Common myeloid progenitor, CD34-positive (primary cell): ENCODE measurements around the gene PARP16.
A peak's percentile ranks its signal among the peaks of the same experiment; 100 is the strongest.

Experiments used
- CTCF ChIA-PET: fragments of 350-600 bp; sonication (Branson Sonifier 250); formaldehyde crosslinking; loops from one replicate; lab custom pipeline; 2021; ENCODE audit warnings: antibody characterized with exemption; lab: Charles Lee
- POLR2A ChIA-PET: fragments of 350-600 bp; sonication (Branson Sonifier 250); formaldehyde crosslinking; loops from one replicate; lab custom pipeline; 2021; ENCODE audit warnings: antibody characterized with exemption; lab: Charles Lee
- DNase-seq, 3 donors: peaks; one replicate each; pipeline versions ENCODE4 v3.0.0 to v3.0.0-alpha.2; 2013
- H3K27ac ChIP-seq, 2 experiments: 1 replicate in 1 of 2; 2 replicates in 1 of 2; pipeline ENCODE4 v1.7.0; 2013; ENCODE audit warnings: inconsistent platforms in 2 of 2, low read length in 2 of 2, mild to moderate bottlenecking in 2 of 2, low read depth in 1 of 2, moderate library complexity in 1 of 2; ENCODE audit not compliant: severe bottlenecking in 2 of 2, insufficient read depth in 1 of 2, poor library complexity in 1 of 2
- H3K27me3 ChIP-seq, 5 experiments: replicated peaks in 2 of 5; 1 replicate in 3 of 5; 2 replicates in 2 of 5; pipeline versions ENCODE4 v1.6.1 to v1.7.0; 2013; ENCODE audit warnings: low read length in 4 of 5, mild to moderate bottlenecking in 2 of 5, moderate library complexity in 2 of 5, inconsistent platforms in 1 of 5; ENCODE audit not compliant: insufficient read depth in 5 of 5, control insufficient read depth in 4 of 5
- H3K36me3 ChIP-seq, 4 experiments: 1 replicate in 2 of 4; 2 replicates in 2 of 4; pipeline versions ENCODE4 v1.6.1 to v1.7.0; 2013; ENCODE audit warnings: low read length in 3 of 4, control low read depth in 1 of 4, mild to moderate bottlenecking in 1 of 4; ENCODE audit not compliant: control insufficient read depth in 4 of 4, insufficient read depth in 4 of 4
- H3K4me1 ChIP-seq, 4 experiments: 1 replicate in 3 of 4; 2 replicates in 1 of 4; pipeline versions ENCODE4 v1.6.1 to v1.7.1; 2013; ENCODE audit warnings: low read length in 3 of 4, mild to moderate bottlenecking in 3 of 4, control low read depth in 1 of 4, inconsistent platforms in 1 of 4, moderate library complexity in 1 of 4; ENCODE audit not compliant: control insufficient read depth in 4 of 4, insufficient read depth in 4 of 4; ENCODE audit errors: control extremely low read depth in 1 of 4
- H3K4me3 ChIP-seq, 7 experiments: 1 replicate in 4 of 7; 2 replicates in 3 of 7; pipeline versions ENCODE4 v1.5.1 to v1.7.0; 2013; ENCODE audit warnings: mild to moderate bottlenecking in 7 of 7, low read length in 6 of 7, moderate library complexity in 6 of 7, inconsistent platforms in 2 of 7, low read depth in 2 of 7, control low read depth in 1 of 7; ENCODE audit not compliant: insufficient read depth in 4 of 7, control insufficient read depth in 1 of 7; ENCODE audit errors: extremely low read depth in 1 of 7
- H3K9me3 ChIP-seq, 5 experiments: 1 replicate in 4 of 5; 2 replicates in 1 of 5; pipeline versions ENCODE4 v1.6.1 to v1.7.1; 2013; ENCODE audit warnings: low read length in 4 of 5, mild to moderate bottlenecking in 2 of 5, inconsistent platforms in 1 of 5, low read depth in 1 of 5, moderate library complexity in 1 of 5; ENCODE audit not compliant: control insufficient read depth in 4 of 5, insufficient read depth in 2 of 5; ENCODE audit errors: control extremely low read depth in 1 of 5
- WGBS: methylation state at CpG from one replicate; pipeline ENCODE4 v1.1.5; 2013; ENCODE audit not compliant: insufficient coverage; 5-methylcytosine and 5-hydroxymethylcytosine counted together

The PARP16 gene

DNA sequence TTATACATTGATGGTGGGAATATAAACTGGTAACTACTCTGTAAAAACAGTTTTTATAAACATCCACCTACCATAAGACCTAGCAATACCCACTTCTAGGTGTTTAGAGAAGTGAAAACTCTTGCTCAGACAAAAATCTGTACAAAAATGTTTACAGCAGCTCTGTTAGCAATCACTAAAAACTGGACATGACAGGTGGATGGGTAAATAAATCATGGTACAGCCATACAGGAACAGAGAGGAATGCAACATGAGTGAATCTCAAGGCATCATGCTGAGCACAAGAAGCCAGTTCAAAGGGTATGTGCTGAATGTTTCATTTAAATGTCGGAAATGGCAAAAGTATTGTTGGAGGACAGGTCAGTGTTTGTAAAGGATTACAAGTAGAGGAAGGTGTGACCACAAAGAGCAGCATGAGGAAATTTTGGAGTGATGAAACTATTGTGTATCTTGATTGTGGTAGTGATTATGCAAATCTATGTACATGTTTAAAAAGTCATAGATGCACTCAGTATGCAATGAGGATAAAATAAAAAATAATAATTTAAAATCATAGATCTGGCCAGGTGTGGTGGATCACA is 6.3 kb upstream of the PARP16 start:
- H3K27ac ChIP-seq = no peak overlapping the region
- no peaks in the 10 kb centered on the region for H3K27me3 ChIP-seq
- 100% methylated on average over 1 of the region's 1 CpG for WGBS
- CTCF ChIA-PET = no interaction called here
- no peak overlapping the region for H3K4me3 ChIP-seq
- POLR2A ChIA-PET = interaction anchor here (0.7 to 4.6 kb wide), 2 partner anchors 12 to 743 kb away, joined by 4 to 42 read pairs; partner anchors contain the start of gene RNU5B-1
- H3K4me1 ChIP-seq = peaks cover 2 to 21% (median 15%) of the 10 kb centered on the region in 4 experiments
- no peaks in the 10 kb centered on the region for H3K36me3 ChIP-seq
- H3K9me3 ChIP-seq = no peaks in the 10 kb centered on the region
- no peak for DNase-seq

DNA sequence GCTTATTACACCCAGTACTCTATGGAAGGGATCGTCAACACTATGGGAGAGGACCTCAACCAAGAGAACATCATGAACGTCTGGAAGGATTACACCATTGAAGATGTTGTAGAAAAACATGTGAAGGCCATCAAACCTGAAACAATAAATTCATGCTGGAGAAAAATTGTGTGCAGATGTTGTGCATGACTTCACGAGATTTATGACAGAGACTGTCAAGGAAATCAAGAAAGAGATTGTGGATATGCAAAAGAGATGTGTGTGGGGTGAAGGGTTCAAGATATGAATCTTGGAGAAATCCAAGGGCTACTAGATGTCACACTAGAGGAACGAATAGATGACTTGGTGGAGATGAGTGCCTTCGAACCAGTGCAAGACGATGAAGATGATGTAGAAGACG is 3.5 kb upstream of the PARP16 start:
- Histone ChIP-seq H3K9me3 (no peaks in the 10 kb centered on the region), H3K4me1 (peaks cover 4 to 24% (median 15%) of the 10 kb centered on the region in 4 experiments), H3K27me3 (no peaks in the 10 kb centered on the region), H3K36me3 (no peaks in the 10 kb centered on the region), H3K4me3 (no peak overlapping the region), H3K27ac (no peak overlapping the region)
- POLR2A ChIA-PET = no interaction called here
- CTCF ChIA-PET = no interaction called here
- no peak for DNase-seq
- 99% methylated on average over 6 of the region's 7 CpGs for WGBS

DNA sequence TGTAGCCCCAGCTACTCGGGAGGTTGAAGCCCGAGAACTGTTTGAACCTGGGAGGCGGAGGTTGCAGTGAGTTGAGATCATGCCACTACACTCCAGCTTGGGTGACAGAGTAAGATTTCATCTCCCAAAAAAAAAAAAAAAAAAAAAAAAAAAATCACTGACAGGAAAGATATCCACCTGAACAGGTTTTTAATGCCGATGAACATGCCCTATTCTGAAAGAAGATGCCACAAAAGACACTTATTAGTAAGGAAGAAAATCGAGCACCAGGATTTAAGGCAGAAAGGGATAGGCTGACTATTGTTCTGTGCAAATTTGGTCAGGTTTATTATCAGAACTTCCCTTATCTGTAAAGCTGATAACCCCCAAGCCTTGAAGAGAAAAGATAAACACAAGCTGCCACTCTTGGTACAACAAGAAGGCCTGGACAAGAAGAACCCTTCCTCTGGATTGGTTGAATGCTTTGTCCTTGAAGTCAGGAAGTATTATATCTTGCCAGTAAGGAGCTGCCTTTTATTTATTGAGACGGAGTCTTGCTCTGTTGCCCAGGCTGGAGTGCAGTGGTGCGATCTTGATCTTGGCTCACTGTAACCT is 2.7 kb upstream of the PARP16 start:
- POLR2A ChIA-PET = no interaction called here
- H3K36me3 ChIP-seq = no peaks in the 10 kb centered on the region
- H3K9me3 ChIP-seq = no peaks in the 10 kb centered on the region
- 96% methylated on average over 4 of the region's 7 CpGs for WGBS
- no peaks in the 10 kb centered on the region for H3K27me3 ChIP-seq
- peaks cover 4 to 24% (median 18%) of the 10 kb centered on the region in 4 experiments for H3K4me1 ChIP-seq
- CTCF ChIA-PET = interaction anchor here (0.6 to 1.9 kb wide), 2 partner anchors 10 to 18 kb away, joined by 3 to 4 read pairs; no protein-coding TSS in a partner anchor
- H3K4me3 ChIP-seq = no peak overlapping the region
- no peak for DNase-seq
- no peak overlapping the region for H3K27ac ChIP-seq

DNA sequence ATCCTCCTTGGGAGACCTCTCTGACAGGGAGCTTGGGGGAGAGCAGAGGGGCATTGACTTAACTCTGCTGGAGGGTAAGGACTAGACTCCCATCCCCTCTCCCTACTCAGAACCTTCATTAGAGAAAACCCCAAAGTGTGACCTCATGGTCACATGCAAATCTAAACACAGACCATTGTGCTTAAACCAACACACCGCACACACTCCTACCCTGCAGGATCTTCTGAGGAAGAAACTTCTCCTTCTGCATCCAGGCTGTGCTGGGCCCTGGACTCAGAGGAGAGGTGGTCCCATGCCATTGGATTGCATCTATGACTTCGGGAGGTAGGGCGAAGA is 805 bp upstream of the PARP16 start:
- ChIA-PET POLR2A (interaction anchor here (0.6 to 1.6 kb wide), 4 partner anchors 12 to 262 kb away, joined by 3 to 15 read pairs (median 12); partner anchors contain the start of genes CLPX and RNU5B-1), CTCF (interaction anchor here (1.2 to 3.7 kb wide), 4 partner anchors 10 to 16 kb away, joined by 6 to 19 read pairs (median 8); no protein-coding TSS in a partner anchor)
- Histone ChIP-seq H3K4me3 (peak overlapping the region in 5 of 7 experiments; percentile 35 to 87 (median 69)), H3K4me1 (peaks cover 4 to 24% (median 18%) of the 10 kb centered on the region in 4 experiments), H3K36me3 (peaks cover 0 to 5% (median 0%) of the 10 kb centered on the region in 4 experiments), H3K27ac (no peak overlapping the region), H3K27me3 (no peaks in the 10 kb centered on the region), H3K9me3 (no peaks in the 10 kb centered on the region)
- DNase-seq = peak in 2 of 3 donors; percentile 34 to 54
- WGBS = 90% methylated on average over 2 of the region's 3 CpGs

DNA sequence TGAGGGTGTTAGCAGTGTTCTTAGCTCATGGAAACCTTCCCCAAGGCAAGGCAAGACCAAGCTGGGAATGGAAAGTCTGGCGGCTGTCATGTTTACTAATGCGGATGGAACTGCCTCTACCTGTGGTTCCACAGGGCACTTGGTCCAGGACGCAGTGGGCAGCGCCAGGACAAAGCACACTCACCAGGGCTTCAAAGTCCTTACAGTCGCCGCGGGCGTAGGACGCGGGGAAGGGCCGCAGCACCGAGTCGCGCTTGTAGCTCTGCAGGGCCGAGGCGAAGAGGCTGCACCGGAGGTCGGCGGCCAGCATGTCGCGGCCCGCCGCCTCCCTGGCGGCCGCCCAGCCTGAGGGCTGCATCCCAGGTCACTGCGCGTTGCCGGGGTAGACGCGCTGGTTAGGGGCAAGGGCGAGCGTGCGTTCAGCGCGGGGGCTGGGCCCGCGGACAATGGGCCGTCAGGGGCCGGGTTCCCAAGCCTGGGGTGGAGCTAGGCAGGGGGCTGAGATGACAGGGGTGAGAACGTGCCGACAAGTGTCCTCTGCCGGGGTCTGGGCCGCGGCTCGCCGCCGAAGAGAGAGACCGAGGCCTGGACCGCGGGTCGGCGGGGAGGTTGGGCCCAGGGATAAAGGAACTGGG is 497 bp downstream of the PARP16 start:
- WGBS = under 1% methylated on average over 40 of the region's 52 CpGs
- POLR2A ChIA-PET = interaction anchor here (1.0 to 2.1 kb wide), 6 partner anchors 10 to 101 kb away, joined by 3 to 19 read pairs (median 12); partner anchors contain the start of genes CLPX, RNU5A-1 and RNU5B-1
- Histone ChIP-seq H3K27ac (peak overlapping the region; percentile 25 to 81), H3K4me3 (peak overlapping the region; percentile 16 to 87 (median 69)), H3K27me3 (no peaks in the 10 kb centered on the region), H3K9me3 (no peaks in the 10 kb centered on the region), H3K4me1 (peaks cover 4 to 24% (median 18%) of the 10 kb centered on the region in 4 experiments), H3K36me3 (peaks cover 0 to 5% (median 0%) of the 10 kb centered on the region in 4 experiments)
- CTCF ChIA-PET = interaction anchor here (0.6 to 3.7 kb wide), 11 partner anchors 8 to 165 kb away, joined by 3 to 19 read pairs (median 4); partner anchors contain the start of genes CLPX and RNU5B-1
- peak in 2 of 3 donors; percentile 38 to 53 for DNase-seq

DNA sequence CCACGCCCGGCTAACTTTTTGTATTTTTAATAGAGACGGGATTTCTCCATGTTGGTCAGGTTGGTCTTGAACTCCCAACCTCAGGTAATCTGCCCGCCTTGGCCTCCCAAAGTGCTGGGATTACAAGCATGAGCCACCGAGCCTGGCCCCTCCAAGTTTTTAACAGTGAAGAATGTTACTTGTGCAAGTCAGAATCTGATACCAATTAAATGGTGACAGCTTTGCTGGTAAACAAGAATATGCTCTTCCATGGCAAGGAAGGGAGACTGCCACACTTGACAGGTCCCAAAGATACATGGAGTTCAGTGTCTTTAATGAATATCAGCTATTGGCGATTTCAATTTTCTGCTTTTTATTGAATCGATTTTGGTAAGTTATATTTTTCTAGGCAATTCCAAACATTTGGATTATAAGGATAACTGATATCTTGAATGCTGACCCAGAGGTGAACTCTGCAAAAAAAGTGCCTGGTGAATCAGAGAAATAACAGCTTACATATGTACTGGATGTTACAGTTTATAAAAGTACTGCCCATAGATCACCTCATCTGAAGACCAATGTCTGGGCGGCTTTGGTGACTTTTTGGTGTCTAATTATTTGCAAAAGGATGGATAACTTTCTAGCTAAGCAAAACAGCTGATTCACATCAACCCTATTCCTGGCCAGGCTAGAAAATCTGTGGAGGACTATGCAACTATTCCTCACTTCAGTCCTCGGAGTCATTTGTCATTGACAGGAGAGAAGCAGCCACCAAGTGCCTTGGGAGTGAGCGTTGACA is 1.2 kb downstream of the PARP16 start:
- ChIA-PET POLR2A (interaction anchor here (1.2 to 2.1 kb wide), 3 partner anchors 10 to 20 kb away, joined by 3 to 19 read pairs (median 10); partner anchors contain the start of genes RNU5A-1 and RNU5B-1), CTCF (interaction anchor here (0.8 to 3.7 kb wide), 8 partner anchors 10 to 100 kb away, joined by 3 to 19 read pairs (median 4); partner anchors contain the start of genes CLPX and RNU5B-1)
- Histone ChIP-seq H3K4me3 (peak overlapping the region in 6 of 7 experiments; percentile 16 to 87 (median 72)), H3K9me3 (no peaks in the 10 kb centered on the region), H3K27ac (peak overlapping the region in 1 of 2 experiments; percentile 81), H3K27me3 (no peaks in the 10 kb centered on the region), H3K4me1 (peaks cover 4 to 24% (median 18%) of the 10 kb centered on the region in 4 experiments), H3K36me3 (peaks cover 0 to 5% (median 0%) of the 10 kb centered on the region in 4 experiments)
- DNase-seq = no peak
- 87% methylated on average over 8 of the region's 10 CpGs for WGBS
